CD14-positive monocyte (primary cell): ENCODE measurements around the gene ELAVL1. TPM values are rescaled to one million over a fixed set of nuclear protein-coding genes. Genes with fewer than 3 reads are reported as not detected.

Experiments
- DNase-seq, 3 donors: peaks; one replicate each; pipeline ENCODE4 v3.0.0-alpha.2; 2011 to 2022
- H2AFZ ChIP-seq: 2 replicates; pipeline ENCODE4 v1.6.0; 2012; ENCODE audit warnings: mild to moderate bottlenecking, low read depth, low read length, inconsistent platforms; ENCODE audit not compliant: insufficient read depth, poor library complexity, severe bottlenecking
- H3K27ac ChIP-seq, 2 donors: 1 replicate in 1 of 2; 2 replicates in 1 of 2; pipeline ENCODE4 v1.5.1; 2012 to 2013; ENCODE audit warnings: low read length in 2 of 2, control low read depth in 1 of 2, inconsistent platforms in 1 of 2, low read depth in 1 of 2, mild to moderate bottlenecking in 1 of 2
- H3K27me3 ChIP-seq, 2 donors: one replicate each; pipeline versions ENCODE4 v1.6.0 to v1.6.1; 2011 to 2013; ENCODE audit warnings: low read length in 2 of 2; ENCODE audit not compliant: control insufficient read depth in 2 of 2, insufficient read depth in 2 of 2
- H3K36me3 ChIP-seq, 2 donors: replicated peaks in 1 of 2; 1 replicate in 1 of 2; 2 replicates in 1 of 2; pipeline versions ENCODE4 v1.5.1 to v1.6.1; 2012 to 2013; ENCODE audit warnings: low read length in 2 of 2, control low read depth in 1 of 2, inconsistent platforms in 1 of 2, mild to moderate bottlenecking in 1 of 2; ENCODE audit not compliant: insufficient read depth in 2 of 2, control insufficient read depth in 1 of 2
- H3K4me1 ChIP-seq, 2 donors: 1 replicate in 1 of 2; 2 replicates in 1 of 2; pipeline versions ENCODE4 v1.5.1 to v1.6.1; 2012 to 2013; ENCODE audit warnings: low read length in 2 of 2, control low read depth in 1 of 2, inconsistent platforms in 1 of 2, mild to moderate bottlenecking in 1 of 2, moderate library complexity in 1 of 2; ENCODE audit not compliant: insufficient read depth in 2 of 2, control insufficient read depth in 1 of 2
- H3K4me2 ChIP-seq: replicated peaks from 2 replicates; pipeline ENCODE3; 2012; ENCODE audit warnings: low read length, moderate library complexity, mild to moderate bottlenecking; ENCODE audit not compliant: poor library complexity, severe bottlenecking; ENCODE audit errors: extremely low read depth
- H3K4me3 ChIP-seq, 3 experiments: fragments of 200-600 bp in 1 of 3; sonication (generic) in 1 of 3; replicated peaks in 1 of 3; 1 replicate in 2 of 3; 2 replicates in 1 of 3; pipeline ENCODE4 v1.5.1; 2011 to 2013; ENCODE audit warnings: low read length in 3 of 3, mild to moderate bottlenecking in 3 of 3, control low read depth in 2 of 3, low read depth in 2 of 3, inconsistent platforms in 1 of 3, moderate library complexity in 1 of 3
- H3K79me2 ChIP-seq: 2 replicates; pipeline ENCODE4 v1.6.0; 2012; ENCODE audit warnings: mild to moderate bottlenecking, control low read depth, inconsistent platforms, low read length, moderate library complexity; ENCODE audit not compliant: insufficient read depth
- H3K9ac ChIP-seq: 2 replicates; pipeline ENCODE4 v1.6.0; 2017; ENCODE audit warnings: low read length, mild to moderate bottlenecking; ENCODE audit not compliant: insufficient read depth, poor library complexity, severe bottlenecking
- H3K9me3 ChIP-seq, 2 donors: replicated peaks in 1 of 2; 1 replicate in 1 of 2; 2 replicates in 1 of 2; pipeline versions ENCODE4 v1.5.1 to v1.6.1; 2012 to 2013; ENCODE audit warnings: low read length in 2 of 2, control low read depth in 1 of 2; ENCODE audit not compliant: control insufficient read depth in 1 of 2, insufficient read depth in 1 of 2
- H4K20me1 ChIP-seq: 2 replicates; pipeline ENCODE4 v1.6.0; 2012; ENCODE audit warnings: mild to moderate bottlenecking, low read length, control low read depth, moderate library complexity; ENCODE audit not compliant: insufficient read depth
- H3K27ac Mint-ChIP-seq, 7 donors: one replicate each; pipeline ENCODE4 v1.8.0; 2020; ENCODE audit warnings: mild to moderate bottlenecking in 7 of 7, mixed read lengths in 7 of 7, moderate library complexity in 6 of 7, inconsistent platforms in 2 of 7
- H3K27me3 Mint-ChIP-seq, 3 donors: one replicate each; pipeline ENCODE4 v1.8.0; 2021 to 2022; ENCODE audit warnings: low read depth in 3 of 3, mild to moderate bottlenecking in 3 of 3, mixed read lengths in 3 of 3, moderate library complexity in 3 of 3, inconsistent platforms in 1 of 3
- H3K36me3 Mint-ChIP-seq, 2 donors: one replicate each; pipeline ENCODE4 v1.8.0; 2020; ENCODE audit warnings: mixed read lengths in 2 of 2, inconsistent platforms in 1 of 2, mild to moderate bottlenecking in 1 of 2
- H3K4me1 Mint-ChIP-seq: one replicate; pipeline ENCODE4 v1.8.0; 2020; ENCODE audit warnings: mild to moderate bottlenecking, mixed read lengths
- H3K4me3 Mint-ChIP-seq, 2 donors: one replicate each; pipeline ENCODE4 v1.8.0; 2020; ENCODE audit warnings: mild to moderate bottlenecking in 2 of 2, mixed read lengths in 2 of 2, moderate library complexity in 1 of 2
- H3K9me3 Mint-ChIP-seq, 7 donors: one replicate each; pipeline ENCODE4 v1.8.0; 2020 to 2022; ENCODE audit warnings: mixed read lengths in 7 of 7, mild to moderate bottlenecking in 6 of 7, moderate library complexity in 6 of 7, inconsistent platforms in 2 of 7
- CTCF ChIP-seq: fragments of 200-600 bp; IDR thresholded peaks from one replicate; pipeline ENCODE4 v1.8.0; 2022; ENCODE audit warnings: antibody characterized with exemption, mild to moderate bottlenecking
- WGBS: methylation state at CpG from one replicate; pipeline ENCODE4 v1.1.5; 2013; ENCODE audit warnings: missing lambda C conversion rate; ENCODE audit not compliant: insufficient coverage; 5-methylcytosine and 5-hydroxymethylcytosine counted together
- intact Hi-C, 2 donors: fragments of 100-400 bp; cut with micrococcal nuclease; formaldehyde crosslinking; loops; one replicate each; pipeline versions ENCODE4 v1.15.0 to v1.15.1; 2023
- polyA plus RNA-seq, 3 donors: library from polyadenylated mRNA; depleted of rRNA in 1 of 3; unstranded in 2 of 3; stranded (reverse) in 1 of 3; fragments of 300-500 nt in 2 of 3; fragments of >200 nt in 1 of 3; fragmentation: Illumina TruSeq in 2 of 3; gene quantifications; 1 replicate in 2 of 3; 2 replicates in 1 of 3; pipeline ENCODE4 v1.2.3, GENCODE V29; 2012 to 2021

ELAVL1 gene
- polyA plus RNA-seq, 3 donors: 25.1 to 31.1 (median 30.7) TPM

GRCh38 chr19:7959211-7959610 is 46.2 kb downstream of the ELAVL1 start:
- peaks cover 39 to 58% of the 10 kb centered on the region in 2 donors for H3K36me3 ChIP-seq
- no peak overlapping the region for H3K27ac Mint-ChIP-seq
- intact Hi-C loops: no loop called here

GRCh38 chr19:7955696-7956095 is 49.7 kb downstream of the ELAVL1 start:
- intact Hi-C loops: no loop called here
- H3K4me2 ChIP-seq: no peak overlapping the region
- WGBS: 66% methylated on average over 8 of the region's 11 CpGs
- H3K4me1 ChIP-seq: peaks cover 4 to 15% of the 10 kb centered on the region in 2 donors
- H3K9ac ChIP-seq: no peak overlapping the region
- Mint-ChIP-seq H3K27ac (no peak overlapping the region), H3K4me3 (no peak overlapping the region), H3K27me3 (peaks cover 0 to 1% (median 0%) of the 10 kb centered on the region in 3 donors), H3K4me1 (peaks cover 15% of the 10 kb centered on the region), H3K36me3 (peaks cover 14 to 30% of the 10 kb centered on the region in 2 donors), H3K9me3 (peaks cover 0 to 3% (median 0%) of the 10 kb centered on the region in 7 donors)
- DNase-seq: no peak
- H2AFZ ChIP-seq: no peak overlapping the region
- H4K20me1 ChIP-seq: no peaks in the 10 kb centered on the region
- H3K27ac ChIP-seq: no peak overlapping the region
- no peaks in the 10 kb centered on the region for H3K9me3 ChIP-seq
- H3K79me2 ChIP-seq: no peaks in the 10 kb centered on the region
- H3K4me3 ChIP-seq: no peak overlapping the region
- H3K36me3 ChIP-seq: peaks cover 5 to 22% of the 10 kb centered on the region in 2 donors
- H3K27me3 ChIP-seq: no peaks in the 10 kb centered on the region
- no peak for TF ChIP-seq CTCF

More at GRCh38 chr19:7959211-7959610, 46.2 kb downstream of the ELAVL1 start:
- H3K27me3 ChIP-seq: no peaks in the 10 kb centered on the region
- no peak overlapping the region for H2AFZ ChIP-seq
- H3K4me3 ChIP-seq: no peak overlapping the region
- H3K4me1 ChIP-seq: no peaks in the 10 kb centered on the region
- H3K4me1 Mint-ChIP-seq: peaks cover 3% of the 10 kb centered on the region
- TF ChIP-seq CTCF: no peak
- no peaks in the 10 kb centered on the region for H3K9me3 ChIP-seq
- peaks cover 0 to 1% (median 0%) of the 10 kb centered on the region in 7 donors for H3K9me3 Mint-ChIP-seq
- peaks cover 37 to 64% of the 10 kb centered on the region in 2 donors for H3K36me3 Mint-ChIP-seq
- no peak overlapping the region for H3K4me3 Mint-ChIP-seq
- H3K4me2 ChIP-seq: no peak overlapping the region
- WGBS: 8% methylated on average over 3 of the region's 6 CpGs
- no peak for DNase-seq
- no peak overlapping the region for H3K9ac ChIP-seq
- peaks cover 0 to 1% (median 1%) of the 10 kb centered on the region in 3 donors for H3K27me3 Mint-ChIP-seq
- H4K20me1 ChIP-seq: no peaks in the 10 kb centered on the region
- no peak overlapping the region for H3K27ac ChIP-seq
- H3K79me2 ChIP-seq: no peaks in the 10 kb centered on the region
